Liver (tissue), 9 donors: Measurements from ENCODE around the gene BASP1. TPM values are rescaled to one million over a fixed set of nuclear protein-coding genes. Genes with fewer than 3 reads are reported as not detected.

ENCODE experiments used
- DNase-seq: peaks from one replicate; pipeline ENCODE4 v3.0.0-alpha.2; 2017; ENCODE audit warnings: low spot score
- H3K27ac ChIP-seq, 2 donors: one replicate each; pipeline ENCODE4 v1.7.0; 2013; ENCODE audit warnings: inconsistent platforms in 2 of 2, low read length in 2 of 2, control low read depth in 1 of 2, low read depth in 1 of 2, mild to moderate bottlenecking in 1 of 2
- H3K27me3 ChIP-seq, 4 donors: one replicate each; pipeline versions ENCODE4 v1.6.1 to v1.7.0; 2013; ENCODE audit warnings: low read length in 3 of 4, inconsistent platforms in 1 of 4, mild to moderate bottlenecking in 1 of 4, moderate library complexity in 1 of 4; ENCODE audit not compliant: control insufficient read depth in 4 of 4, insufficient read depth in 4 of 4
- H3K36me3 ChIP-seq, 4 donors: one replicate each; pipeline versions ENCODE4 v1.6.1 to v1.7.0; 2013; ENCODE audit warnings: low read length in 3 of 4, mild to moderate bottlenecking in 3 of 4, low read depth in 1 of 4, moderate library complexity in 1 of 4; ENCODE audit not compliant: control insufficient read depth in 4 of 4, insufficient read depth in 3 of 4
- H3K4me1 ChIP-seq, 4 donors: one replicate each; pipeline versions ENCODE4 v1.6.1 to v1.7.0; 2013; ENCODE audit warnings: low read length in 3 of 4, mild to moderate bottlenecking in 3 of 4, moderate library complexity in 1 of 4; ENCODE audit not compliant: control insufficient read depth in 4 of 4, insufficient read depth in 4 of 4
- H3K4me3 ChIP-seq, 3 donors: one replicate each; pipeline versions ENCODE4 v1.6.1 to v1.7.0; 2013; ENCODE audit warnings: low read length in 3 of 3, control low read depth in 1 of 3, low read depth in 1 of 3, mild to moderate bottlenecking in 1 of 3
- H3K9ac ChIP-seq, 2 donors: one replicate each; pipeline ENCODE4 v1.7.0; 2013; ENCODE audit warnings: low read length in 2 of 2, mild to moderate bottlenecking in 2 of 2, moderate library complexity in 2 of 2, control low read depth in 1 of 2, low read depth in 1 of 2
- H3K9me3 ChIP-seq, 4 donors: one replicate each; pipeline versions ENCODE4 v1.6.1 to v1.7.0; 2013; ENCODE audit warnings: low read length in 3 of 4; ENCODE audit not compliant: control insufficient read depth in 4 of 4
- ATF3 ChIP-seq: IDR thresholded peaks from 2 replicates; pipeline ENCODE4 v1.6.1; 2016; ENCODE audit warnings: antibody characterized with exemption
- CTCF ChIP-seq: fragments of 150-350 bp; IDR thresholded peaks from 2 replicates; pipeline ENCODE4 v1.5.1; 2017; ENCODE audit warnings: improper control_type of control experiment, low read depth, low read length; ENCODE audit not compliant: missing input control
- EGR1 ChIP-seq, 2 donors: IDR thresholded peaks; 2 replicates each; pipeline ENCODE4 v1.6.1; 2016 to 2018; ENCODE audit warnings: antibody characterized with exemption in 2 of 2, low read depth in 2 of 2
- FOXA2 ChIP-seq: IDR thresholded peaks from 2 replicates; pipeline ENCODE4 v1.6.1; 2016; ENCODE audit warnings: antibody characterized with exemption
- GABPA ChIP-seq, 2 donors: IDR thresholded peaks in 1 of 2; conservative IDR thresholded peaks in 1 of 2; 2 replicates each; pipeline ENCODE4 v1.6.1; 2016; ENCODE audit warnings: antibody characterized with exemption in 2 of 2, mild to moderate bottlenecking in 1 of 2, moderate library complexity in 1 of 2
- HNF4A ChIP-seq, 2 donors: conservative IDR thresholded peaks; 2 replicates each; pipeline ENCODE4 v1.6.1; 2016; ENCODE audit warnings: antibody characterized with exemption in 2 of 2, mild to moderate bottlenecking in 2 of 2
- HNF4G ChIP-seq: IDR thresholded peaks from 2 replicates; pipeline ENCODE4 v1.6.1; 2016; ENCODE audit warnings: antibody characterized with exemption
- JUND ChIP-seq, 2 donors: IDR thresholded peaks; 2 replicates each; pipeline ENCODE4 v1.6.1; 2016; ENCODE audit warnings: antibody characterized with exemption in 2 of 2
- MAX ChIP-seq: IDR thresholded peaks from 2 replicates; pipeline ENCODE4 v1.6.1; 2016; ENCODE audit warnings: antibody characterized with exemption
- NR2F2 ChIP-seq: IDR thresholded peaks from 2 replicates; pipeline ENCODE4 v1.6.1; 2016; ENCODE audit warnings: antibody characterized with exemption
- RAD21 ChIP-seq, 2 donors: IDR thresholded peaks; 2 replicates each; pipeline ENCODE4 v1.6.1; 2016; ENCODE audit warnings: antibody characterized with exemption in 2 of 2, mild to moderate bottlenecking in 2 of 2
- REST ChIP-seq: IDR thresholded peaks from 2 replicates; pipeline ENCODE4 v1.6.1; 2016; ENCODE audit warnings: antibody characterized with exemption, mild to moderate bottlenecking
- RXRA ChIP-seq, 2 donors: IDR thresholded peaks; 2 replicates each; pipeline ENCODE4 v1.6.1; 2017 to 2018; ENCODE audit warnings: antibody characterized with exemption in 2 of 2, mild to moderate bottlenecking in 1 of 2
- SP1 ChIP-seq: IDR thresholded peaks from 2 replicates; pipeline ENCODE4 v1.6.1; 2018; ENCODE audit warnings: antibody characterized with exemption, mild to moderate bottlenecking
- TAF1 ChIP-seq: conservative IDR thresholded peaks from 2 replicates; pipeline ENCODE4 v1.6.1; 2016; ENCODE audit warnings: antibody characterized with exemption, mild to moderate bottlenecking
- YY1 ChIP-seq: IDR thresholded peaks from 2 replicates; pipeline ENCODE4 v1.6.1; 2016; ENCODE audit warnings: antibody characterized with exemption, mild to moderate bottlenecking
- WGBS: extraction: QIAGEN DNeasy Blood & Tissue Kit; methylation state at CpG from one replicate; pipeline ENCODE4 v1.1.7; 2013; 5-methylcytosine and 5-hydroxymethylcytosine counted together
- polyA plus RNA-seq, 2 donors: library from polyadenylated mRNA; stranded (reverse) in 1 of 2; unstranded in 1 of 2; fragments of 200-250 nt in 1 of 2; fragments of >200 nt in 1 of 2; fragmentation: Nextera tagmentation in 1 of 2; extraction: Ambion mirVana in 1 of 2; gene quantifications; one replicate each; pipeline versions ENCODE4 v1.2.1 to v1.2.3, GENCODE V29; 2013 to 2015
- total RNA-seq, 2 donors: library from RNA; depleted of rRNA; stranded (reverse); fragments of >200 nt; gene quantifications; one replicate each; pipeline ENCODE4 v1.2.3, GENCODE V29; 2014
- donor health status: healthy.
- donor health status: healthy.
- donor health status: healthy.
- donor health status: healthy.
- donor health status: healthy.

The BASP1 gene
- total and polyA plus RNA-seq, 4 donors: 1.2 to 17.0 (median 5.4) TPM

- Histone ChIP-seq H3K4me3 (no peak overlapping the region), H3K36me3 (no peaks in the 10 kb centered on the region), H3K27me3 (no peaks in the 10 kb centered on the region), H3K9me3 (peaks cover 0 to 2% (median 0%) of the 10 kb centered on the region in 4 donors), H3K27ac (no peak overlapping the region), H3K4me1 (no peaks in the 10 kb centered on the region), H3K9ac (no peak overlapping the region)
- DNase-seq: no peak
- 49% methylated on average over 5 of the region's 5 CpGs for WGBS
- no peak for TF ChIP-seq EGR1 (IDR thresholded peaks at IDR 0.05; ENCODE audit: low read depth in 2 of 2)
- no peak for TF ChIP-seq HNF4A (conservative IDR thresholded peaks at IDR 0.05)
- TF ChIP-seq RAD21 (IDR thresholded peaks at IDR 0.05): no peak
- TF ChIP-seq RXRA (IDR thresholded peaks at IDR 0.05): no peak
- TF ChIP-seq SP1: no peak
- TF ChIP-seq GABPA (IDR thresholded peaks at IDR 0.05 in 1 of 2, conservative IDR thresholded peaks at IDR 0.05 in 1 of 2): no peak
- TF ChIP-seq TAF1: no peak
- TF ChIP-seq YY1: no peak
- TF ChIP-seq REST: no peak
- TF ChIP-seq CTCF: no peak
Measured at GRCh38 chr5:17192191-17192590, 25.2 kb upstream of the BASP1 start.

- no peaks in the 10 kb centered on the region for H3K27me3 ChIP-seq
- H3K9me3 ChIP-seq: peaks cover 0 to 6% (median 2%) of the 10 kb centered on the region in 4 donors
- no peak for DNase-seq
- no peak overlapping the region for H3K9ac ChIP-seq
- H3K36me3 ChIP-seq: no peaks in the 10 kb centered on the region
- 85% methylated on average over 5 of the region's 5 CpGs for WGBS
- no peaks in the 10 kb centered on the region for H3K4me1 ChIP-seq
- no peak for TF ChIP-seq EGR1 (IDR thresholded peaks at IDR 0.05; ENCODE audit: low read depth in 2 of 2)
- no peak for TF ChIP-seq RXRA (IDR thresholded peaks at IDR 0.05)
- no peak for TF ChIP-seq CTCF
- no peak for TF ChIP-seq ATF3
- TF ChIP-seq JUND (IDR thresholded peaks at IDR 0.05): no peak
- TF ChIP-seq NR2F2: no peak
- no peak for TF ChIP-seq TAF1
- no peak for TF ChIP-seq FOXA2
- no peak for TF ChIP-seq RAD21 (IDR thresholded peaks at IDR 0.05)
- TF ChIP-seq MAX: no peak
- no peak for TF ChIP-seq SP1
- no peak for TF ChIP-seq HNF4G
- no peak for TF ChIP-seq YY1
- no peak overlapping the region for H3K4me3 ChIP-seq
- H3K27ac ChIP-seq: no peak overlapping the region
Measured at GRCh38 chr5:17196024-17196423, 21.4 kb upstream of the BASP1 start.
